OCI-LY7 (cell line): ENCODE data around the gene STPG1. TPM values are rescaled to one million over a fixed set of nuclear protein-coding genes. Genes with fewer than 3 reads are reported as not detected.

Experiments
- BruUV-seq: library from RNA; stranded (reverse); fragments of 400-500 nt; replicated peaks from 2 replicates; lab custom pipeline; 2021; lab: Mats Ljungman, UMichigan
- CTCF ChIA-PET: fragments of 300-600 bp; sonication (Branson Sonifier 250); formaldehyde crosslinking; loops from one replicate; lab custom pipeline; 2022; ENCODE audit warnings: antibody characterized with exemption; ENCODE audit not compliant: unreplicated experiment; lab: Charles Lee
- POLR2A ChIA-PET: fragments of 300-600 bp; sonication (Branson Sonifier 250); formaldehyde crosslinking; loops from one replicate; lab custom pipeline; 2022; ENCODE audit warnings: antibody characterized with exemption; lab: Charles Lee
- DNase-seq: peaks from one replicate; pipeline ENCODE4 v3.0.0-alpha.2; 2015; ENCODE audit warnings: low spot score
- H2AFZ ChIP-seq: fragments of 200-600 bp; sonication (generic), shearing (Covaris generic); 2 replicates; pipeline ENCODE4 v1.6.1; 2014; ENCODE audit warnings: mild to moderate bottlenecking, antibody characterized with exemption, low read length, moderate library complexity
- H3K27ac ChIP-seq: fragments of 200-600 bp; sonication (generic); 2 replicates; pipeline ENCODE4 v1.5.1; 2014; ENCODE audit warnings: mixed run types, low read depth, mild to moderate bottlenecking, moderate library complexity, low read length, inconsistent platforms; ENCODE audit not compliant: poor library complexity, severe bottlenecking
- H3K36me3 ChIP-seq: fragments of 200-600 bp; sonication (generic); 2 replicates; pipeline ENCODE4 v1.6.1; 2014; ENCODE audit warnings: mild to moderate bottlenecking, antibody characterized with exemption, low read length, moderate library complexity, mixed read lengths; ENCODE audit not compliant: insufficient read depth
- H3K4me1 ChIP-seq: fragments of 200-600 bp; sonication (generic); 2 replicates; pipeline ENCODE4 v1.5.1; 2014; ENCODE audit warnings: mild to moderate bottlenecking, low read length; ENCODE audit not compliant: insufficient read depth, poor library complexity, severe bottlenecking
- H3K4me2 ChIP-seq: fragments of 200-600 bp; sonication (generic); 2 replicates; pipeline ENCODE4 v1.6.1; 2014; ENCODE audit warnings: mild to moderate bottlenecking, low read length
- H3K4me3 ChIP-seq: fragments of 200-600 bp; sonication (generic); 2 replicates; pipeline ENCODE4 v1.5.1; 2014; ENCODE audit warnings: mild to moderate bottlenecking, low read depth, low read length; ENCODE audit not compliant: poor library complexity, severe bottlenecking
- H3K79me2 ChIP-seq: fragments of 200-600 bp; sonication (generic); 2 replicates; pipeline ENCODE4 v1.6.1; 2016; ENCODE audit warnings: low read depth, mild to moderate bottlenecking, low read length, moderate library complexity, mixed read lengths; ENCODE audit not compliant: insufficient read depth
- H3K9me2 ChIP-seq: fragments of 200-600 bp; sonication (generic); 2 replicates; pipeline ENCODE4 v1.6.1; 2016; ENCODE audit warnings: mild to moderate bottlenecking, low read length, mixed read lengths; ENCODE audit not compliant: insufficient read depth
- H3K9me3 ChIP-seq: fragments of 200-600 bp; sonication (generic); 2 replicates; pipeline ENCODE4 v1.6.1; 2014; ENCODE audit warnings: mild to moderate bottlenecking, mixed run types, low read length, mixed read lengths
- H4K20me1 ChIP-seq: fragments of 200-600 bp; sonication (generic); 2 replicates; pipeline ENCODE4 v1.6.1; 2014; ENCODE audit warnings: mild to moderate bottlenecking, antibody characterized with exemption, low read length, moderate library complexity, mixed read lengths; ENCODE audit not compliant: insufficient read depth
- EZH2phosphoT487 ChIP-seq: fragments of 200-600 bp; sonication (generic); IDR thresholded peaks from 2 replicates; pipeline ENCODE4 v1.6.1; 2018; ENCODE audit warnings: low read depth, borderline replicate concordance, mild to moderate bottlenecking, mixed run types, antibody characterized with exemption, low read length, moderate library complexity, mixed read lengths
- intact Hi-C: fragments of 100-400 bp; cut with micrococcal nuclease; formaldehyde crosslinking; loops from one replicate; pipeline ENCODE4 v1.10.0; 2022; ENCODE audit not compliant: unreplicated experiment
- total RNA-seq, 2 experiments: library from RNA; depleted of rRNA in 1 of 2; stranded (reverse); fragments of >200 nt in 1 of 2; shearing (Covaris generic) in 1 of 2; gene quantifications; 2 replicates each; pipeline ENCODE4 v1.2.3, GENCODE V29; 2014 to 2022
- TF ChIP-seq, protein P1 (sequence below): fragments of 200-600 bp; sonication (generic); conservative IDR thresholded peaks from 2 replicates; pipeline ENCODE4 v1.5.1; 2014; ENCODE audit warnings: mild to moderate bottlenecking, antibody characterized with exemption, low read length, moderate library complexity, mixed read lengths

STPG1 gene
- total RNA-seq, 2 experiments from 2014 or later: 5.1 to 9.6 TPM

DNA sequence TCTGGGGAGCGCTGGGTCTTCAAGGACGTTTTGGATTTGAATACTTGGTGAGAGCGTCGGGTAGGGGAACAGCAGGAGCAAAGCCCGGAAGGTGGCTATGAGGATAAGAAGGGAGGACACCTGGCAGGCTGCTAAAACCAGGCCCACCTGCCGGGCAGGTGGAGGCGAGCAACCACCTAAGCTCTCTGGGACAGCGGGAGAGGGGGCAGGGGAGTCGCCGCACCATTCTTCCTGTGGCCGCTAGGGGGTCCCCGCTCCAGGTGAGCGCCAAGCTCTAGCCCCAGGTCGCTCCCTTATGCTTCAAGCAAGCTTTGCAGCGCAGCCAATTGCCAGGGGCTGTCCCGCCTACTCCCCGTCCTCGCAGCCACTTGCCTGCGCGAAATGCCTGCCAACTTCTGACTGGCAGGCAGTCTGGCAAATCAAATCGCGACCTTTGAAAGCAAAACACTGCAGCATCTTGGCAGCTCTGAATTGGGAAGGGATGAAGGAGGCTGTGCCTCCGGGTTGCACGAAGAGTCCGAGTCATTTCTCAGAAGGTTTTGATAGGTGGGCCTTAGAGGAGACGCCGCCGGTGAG is 1.8 kb upstream of the STPG1 start, which contains the start of gene NIPAL3:
TSS of gene NIPAL3 (plus strand) at position 469 of the 576 bp plus-strand sequence. CDS start 3,746 bp downstream, outside the sequence.
- TF ChIP-seq, protein P1, sequence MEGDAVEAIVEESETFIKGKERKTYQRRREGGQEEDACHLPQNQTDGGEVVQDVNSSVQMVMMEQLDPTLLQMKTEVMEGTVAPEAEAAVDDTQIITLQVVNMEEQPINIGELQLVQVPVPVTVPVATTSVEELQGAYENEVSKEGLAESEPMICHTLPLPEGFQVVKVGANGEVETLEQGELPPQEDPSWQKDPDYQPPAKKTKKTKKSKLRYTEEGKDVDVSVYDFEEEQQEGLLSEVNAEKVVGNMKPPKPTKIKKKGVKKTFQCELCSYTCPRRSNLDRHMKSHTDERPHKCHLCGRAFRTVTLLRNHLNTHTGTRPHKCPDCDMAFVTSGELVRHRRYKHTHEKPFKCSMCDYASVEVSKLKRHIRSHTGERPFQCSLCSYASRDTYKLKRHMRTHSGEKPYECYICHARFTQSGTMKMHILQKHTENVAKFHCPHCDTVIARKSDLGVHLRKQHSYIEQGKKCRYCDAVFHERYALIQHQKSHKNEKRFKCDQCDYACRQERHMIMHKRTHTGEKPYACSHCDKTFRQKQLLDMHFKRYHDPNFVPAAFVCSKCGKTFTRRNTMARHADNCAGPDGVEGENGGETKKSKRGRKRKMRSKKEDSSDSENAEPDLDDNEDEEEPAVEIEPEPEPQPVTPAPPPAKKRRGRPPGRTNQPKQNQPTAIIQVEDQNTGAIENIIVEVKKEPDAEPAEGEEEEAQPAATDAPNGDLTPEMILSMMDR: peak; percentile 75
- no peak for TF ChIP-seq EZH2phosphoT487
- Histone ChIP-seq H3K9me3 (no peaks in the 10 kb centered on the region), H4K20me1 (no peaks in the 10 kb centered on the region), H3K4me1 (peaks cover 34% of the 10 kb centered on the region), H3K4me2 (peak within 1 kb of the TSS; percentile 95), H3K79me2 (no peaks in the 10 kb centered on the region), H3K4me3 (peak within 1 kb of the TSS; percentile 79), H2AFZ (peak within 1 kb of the TSS; percentile 81; the same call in 1 of the 2 replicates), H3K27ac (no peak within 1 kb of the TSS), H3K36me3 (peaks cover 11% of the 10 kb centered on the region; the same call in 1 of the 2 replicates), H3K9me2 (no peaks in the 10 kb centered on the region)
- BruUV-seq: no TSS peak
- intact Hi-C loops: loop anchor here (1.0 to 5.0 kb wide), 5 partner anchors 67 to 222 kb away; no protein-coding TSS in a partner anchor
- ChIA-PET POLR2A (interaction anchor here (0.7 to 1.6 kb wide), 10 partner anchors 16 to 175 kb away, joined by 3 to 8 read pairs (median 3); no protein-coding TSS in a partner anchor), CTCF (interaction anchor here (0.5 to 1.2 kb wide), 11 partner anchors 15 to 265 kb away, joined by 3 to 7 read pairs (median 3); no protein-coding TSS in a partner anchor)
- DNase-seq: peak; percentile 100

DNA sequence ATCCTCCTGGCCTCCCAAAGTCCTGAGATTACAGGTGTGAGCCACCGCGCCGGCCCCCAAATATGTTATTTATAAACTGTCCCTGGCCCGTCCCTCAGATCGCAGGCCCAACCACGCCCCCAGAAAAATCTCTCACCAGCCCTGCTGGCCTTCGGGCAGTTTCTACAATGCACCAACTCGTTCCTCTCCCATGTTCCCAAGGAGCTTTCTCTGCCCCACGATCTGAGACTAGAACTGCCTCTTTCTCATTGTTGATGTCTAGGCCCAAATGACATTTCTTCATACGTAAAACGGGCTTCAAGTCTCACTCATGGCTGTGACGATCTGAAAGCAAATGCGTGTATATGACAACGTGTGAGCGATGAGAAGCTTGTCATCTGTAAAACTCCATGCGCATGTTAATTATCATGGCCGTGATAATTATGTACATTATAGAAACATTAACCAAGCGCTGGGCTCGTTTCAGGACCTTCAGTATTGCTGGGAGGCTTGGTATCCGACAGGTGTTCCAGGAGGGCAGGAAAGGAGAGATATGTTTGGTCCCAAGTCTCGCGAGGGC is 1.3 kb upstream of the STPG1 start:
- Histone ChIP-seq H3K4me2 (peak overlapping the region; percentile 42; the same call in 1 of the 2 replicates), H2AFZ (peak overlapping the region; percentile 7; the same call in 1 of the 2 replicates), H3K9me2 (no peaks in the 10 kb centered on the region), H3K27ac (no peak overlapping the region), H3K36me3 (peaks cover 6% of the 10 kb centered on the region; the same call in 1 of the 2 replicates), H3K4me1 (peaks cover 34% of the 10 kb centered on the region), H3K79me2 (no peaks in the 10 kb centered on the region), H3K4me3 (no peak overlapping the region), H3K9me3 (no peaks in the 10 kb centered on the region), H4K20me1 (no peaks in the 10 kb centered on the region)
- no TSS peak for BruUV-seq
- intact Hi-C loops: loop anchor here (1.0 to 5.0 kb wide), 5 partner anchors 67 to 222 kb away; no protein-coding TSS in a partner anchor
- TF ChIP-seq, protein P1: no peak
- TF ChIP-seq EZH2phosphoT487: no peak
- ChIA-PET CTCF (interaction anchor here (0.5 to 1.2 kb wide), 9 partner anchors 15 to 215 kb away, joined by 3 to 7 read pairs (median 4); no protein-coding TSS in a partner anchor), POLR2A (interaction anchor here (0.7 to 1.6 kb wide), 9 partner anchors 15 to 175 kb away, joined by 3 to 8 read pairs (median 3); no protein-coding TSS in a partner anchor)
- no peak for DNase-seq
